ENCODE measurements around the gene PGA5.

PGA5 gene

DNA sequence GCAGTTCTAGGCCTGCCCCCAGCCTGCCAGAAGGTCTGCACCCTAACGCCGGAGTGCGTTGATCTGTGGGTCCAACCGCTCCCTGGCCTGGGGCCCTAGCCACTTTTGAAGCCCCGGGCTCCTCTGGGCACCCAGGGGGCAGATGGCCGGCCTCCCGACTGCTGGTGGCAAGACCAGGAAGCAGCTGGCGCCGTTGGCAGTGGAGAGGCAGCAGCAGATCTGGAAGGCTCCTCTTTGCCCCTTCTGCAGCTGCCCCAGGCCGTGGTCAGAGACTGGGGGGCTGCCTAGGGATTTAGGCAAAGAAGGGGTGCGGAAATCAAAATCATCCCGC lies 54.6 kb downstream of the PGA5 start:
- no peak for DNase-seq

DNA sequence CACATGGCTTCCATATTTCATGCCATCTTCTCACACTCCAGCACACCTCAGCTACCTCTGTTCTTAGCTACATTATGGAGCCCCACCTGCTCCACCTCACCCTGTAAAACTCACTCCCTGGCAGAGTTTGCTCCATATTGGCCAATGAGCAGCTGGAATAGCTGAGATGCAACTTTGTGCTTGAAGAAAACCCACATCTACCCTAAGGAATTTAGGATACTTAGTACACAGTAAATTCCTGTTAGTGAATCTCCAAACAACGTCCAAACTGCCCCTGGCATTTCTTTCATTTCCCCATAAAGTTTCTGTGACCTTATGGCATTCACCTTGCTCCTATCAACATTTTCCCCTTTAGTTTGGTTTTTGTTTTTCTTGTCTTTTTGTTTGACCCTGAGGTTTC lies 56.4 kb downstream of the PGA5 start:
- no peak for DNase-seq

GRCh38 chr11:61297746-61298145 lies 56.8 kb downstream of the PGA5 start:
- DNase-seq, result no peak

GRCh38 chr11:61298663-61299244 lies 57.8 kb downstream of the PGA5 start:
- DNase-seq, result no peak
